Astrocyte (in vitro differentiated cells and primary cell): ENCODE results near the gene BLTP2. TPM values are rescaled to one million over a fixed set of nuclear protein-coding genes. Genes with fewer than 3 reads are reported as not detected.
A peak's percentile ranks its signal among the peaks of the same experiment; 100 is the strongest.

Experiments
- DNase-seq: peaks from one replicate; pipeline ENCODE4 v3.0.0-alpha.2; 2010; ENCODE audit warnings: low read depth
- FAIRE-seq: peaks from 2 replicates; lab custom pipeline; 2011; peaks lifted over from hg19 to GRCh38; lab: Jason Lieb, UNC
- H2AFZ ChIP-seq: 2 replicates; pipeline ENCODE4 v1.6.0; 2012; ENCODE audit warnings: low read depth, low read length, inconsistent platforms
- H3K27ac ChIP-seq: 2 replicates; pipeline ENCODE4 v1.5.1; 2011; ENCODE audit warnings: low read depth, low read length, inconsistent platforms
- H3K27me3 ChIP-seq: 2 replicates; pipeline ENCODE4 v1.6.0; 2011; ENCODE audit warnings: low read length, inconsistent platforms; ENCODE audit not compliant: insufficient read depth
- H3K36me3 ChIP-seq: 2 replicates; pipeline ENCODE4 v1.5.1; 2011; ENCODE audit warnings: low read length, inconsistent platforms; ENCODE audit not compliant: insufficient read depth
- H3K4me1 ChIP-seq: 2 replicates; pipeline ENCODE4 v1.5.1; 2011; ENCODE audit warnings: low read length, inconsistent platforms; ENCODE audit not compliant: insufficient read depth
- H3K4me2 ChIP-seq: 2 replicates; pipeline ENCODE4 v1.6.0; 2012; ENCODE audit warnings: low read length, inconsistent platforms
- H3K4me3 ChIP-seq: 2 replicates; pipeline ENCODE4 v1.5.1; 2011; ENCODE audit warnings: low read depth, mild to moderate bottlenecking, low read length, inconsistent platforms; ENCODE audit not compliant: insufficient read depth
- H3K79me2 ChIP-seq: 2 replicates; pipeline ENCODE4 v1.6.0; 2012; ENCODE audit warnings: mild to moderate bottlenecking, low read length, inconsistent platforms; ENCODE audit not compliant: insufficient read depth
- H3K9ac ChIP-seq: 2 replicates; pipeline ENCODE4 v1.6.0; 2012; ENCODE audit warnings: mild to moderate bottlenecking, low read length, inconsistent platforms
- H3K9me3 ChIP-seq: 2 replicates; pipeline ENCODE4 v1.5.1; 2012; ENCODE audit warnings: low read depth, mild to moderate bottlenecking, low read length, inconsistent platforms; ENCODE audit not compliant: insufficient read depth
- H4K20me1 ChIP-seq: 2 replicates; pipeline ENCODE4 v1.6.0; 2012; ENCODE audit warnings: low read length, inconsistent platforms; ENCODE audit not compliant: insufficient read depth
- H3K27ac Mint-ChIP-seq: one replicate; pipeline ENCODE4 v1.8.0; 2021; ENCODE audit warnings: mild to moderate bottlenecking, mixed read lengths; ENCODE audit not compliant: unreplicated experiment
- H3K27me3 Mint-ChIP-seq: one replicate; pipeline ENCODE4 v1.8.0; 2021; ENCODE audit warnings: low read depth, mixed read lengths; ENCODE audit not compliant: unreplicated experiment
- H3K36me3 Mint-ChIP-seq: one replicate; pipeline ENCODE4 v1.8.0; 2021; ENCODE audit warnings: low read depth, mixed read lengths; ENCODE audit not compliant: unreplicated experiment
- H3K4me1 Mint-ChIP-seq: one replicate; pipeline ENCODE4 v1.8.0; 2021; ENCODE audit warnings: low read depth, mixed read lengths; ENCODE audit not compliant: unreplicated experiment
- H3K4me3 Mint-ChIP-seq: one replicate; pipeline ENCODE4 v1.8.0; 2021; ENCODE audit warnings: mild to moderate bottlenecking, moderate library complexity, mixed read lengths; ENCODE audit not compliant: unreplicated experiment
- H3K9me3 Mint-ChIP-seq: one replicate; pipeline ENCODE4 v1.8.0; 2021; ENCODE audit warnings: mild to moderate bottlenecking, mixed read lengths; ENCODE audit not compliant: unreplicated experiment
- EZH2 ChIP-seq: IDR thresholded peaks from 2 replicates; pipeline ENCODE4 v1.6.1; 2012; ENCODE audit warnings: mild to moderate bottlenecking, low read length, inconsistent platforms; ENCODE audit not compliant: insufficient read depth
- total RNA-seq: library from RNA; stranded (reverse); gene quantifications from 2 replicates; pipeline ENCODE4 v1.2.1, GENCODE V29; 2021
- TF ChIP-seq, protein P1 (sequence below): IDR thresholded peaks from 2 replicates; pipeline ENCODE4 v1.5.1; 2011; ENCODE audit warnings: low read depth, mild to moderate bottlenecking, inconsistent platforms, low read length, moderate library complexity; ENCODE audit not compliant: insufficient read depth

Gene BLTP2
- total RNA-seq, 1 donor from 2014 or later, result 133 TPM

DNA sequence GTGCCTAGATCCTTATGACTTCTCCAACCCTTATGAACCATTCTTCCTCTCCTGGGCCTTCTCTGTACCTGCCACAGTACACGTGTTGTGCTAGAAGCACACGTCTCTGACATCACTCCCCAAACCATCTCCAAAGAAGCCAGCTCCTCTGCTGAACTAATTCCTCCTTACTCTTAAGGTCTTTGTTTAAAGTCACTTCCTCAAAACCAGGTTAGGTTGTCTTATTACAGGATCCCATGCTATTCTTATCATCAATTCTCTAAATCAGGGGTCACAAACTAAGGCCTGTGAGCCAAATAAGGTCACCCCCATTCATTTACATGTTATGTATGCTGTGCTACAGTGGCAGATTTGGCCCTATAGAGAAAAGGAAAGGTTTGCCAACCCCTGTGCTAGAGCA lies 21.0 kb upstream of the BLTP2 start:
- Mint-ChIP-seq H3K4me3 (no peak overlapping the region), H3K27ac (no peak overlapping the region), H3K4me1 (peaks cover 26% of the 10 kb centered on the region), H3K9me3 (no peaks in the 10 kb centered on the region), H3K27me3 (no peaks in the 10 kb centered on the region), H3K36me3 (peaks cover 14% of the 10 kb centered on the region)
- no peak for DNase-seq
- no peak for FAIRE-seq
- Histone ChIP-seq H3K27ac (no peak overlapping the region), H3K36me3 (peaks cover 7% of the 10 kb centered on the region), H3K79me2 (peaks cover 94% of the 10 kb centered on the region), H3K9me3 (no peaks in the 10 kb centered on the region), H3K4me2 (no peak overlapping the region), H3K27me3 (no peaks in the 10 kb centered on the region), H3K4me3 (no peak overlapping the region), H4K20me1 (peaks cover 77% of the 10 kb centered on the region), H3K4me1 (peaks cover 8% of the 10 kb centered on the region), H2AFZ (no peak overlapping the region), H3K9ac (no peak overlapping the region)
- TF ChIP-seq, protein P1, sequence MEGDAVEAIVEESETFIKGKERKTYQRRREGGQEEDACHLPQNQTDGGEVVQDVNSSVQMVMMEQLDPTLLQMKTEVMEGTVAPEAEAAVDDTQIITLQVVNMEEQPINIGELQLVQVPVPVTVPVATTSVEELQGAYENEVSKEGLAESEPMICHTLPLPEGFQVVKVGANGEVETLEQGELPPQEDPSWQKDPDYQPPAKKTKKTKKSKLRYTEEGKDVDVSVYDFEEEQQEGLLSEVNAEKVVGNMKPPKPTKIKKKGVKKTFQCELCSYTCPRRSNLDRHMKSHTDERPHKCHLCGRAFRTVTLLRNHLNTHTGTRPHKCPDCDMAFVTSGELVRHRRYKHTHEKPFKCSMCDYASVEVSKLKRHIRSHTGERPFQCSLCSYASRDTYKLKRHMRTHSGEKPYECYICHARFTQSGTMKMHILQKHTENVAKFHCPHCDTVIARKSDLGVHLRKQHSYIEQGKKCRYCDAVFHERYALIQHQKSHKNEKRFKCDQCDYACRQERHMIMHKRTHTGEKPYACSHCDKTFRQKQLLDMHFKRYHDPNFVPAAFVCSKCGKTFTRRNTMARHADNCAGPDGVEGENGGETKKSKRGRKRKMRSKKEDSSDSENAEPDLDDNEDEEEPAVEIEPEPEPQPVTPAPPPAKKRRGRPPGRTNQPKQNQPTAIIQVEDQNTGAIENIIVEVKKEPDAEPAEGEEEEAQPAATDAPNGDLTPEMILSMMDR, result no peak
- TF ChIP-seq EZH2, result no peak

DNA sequence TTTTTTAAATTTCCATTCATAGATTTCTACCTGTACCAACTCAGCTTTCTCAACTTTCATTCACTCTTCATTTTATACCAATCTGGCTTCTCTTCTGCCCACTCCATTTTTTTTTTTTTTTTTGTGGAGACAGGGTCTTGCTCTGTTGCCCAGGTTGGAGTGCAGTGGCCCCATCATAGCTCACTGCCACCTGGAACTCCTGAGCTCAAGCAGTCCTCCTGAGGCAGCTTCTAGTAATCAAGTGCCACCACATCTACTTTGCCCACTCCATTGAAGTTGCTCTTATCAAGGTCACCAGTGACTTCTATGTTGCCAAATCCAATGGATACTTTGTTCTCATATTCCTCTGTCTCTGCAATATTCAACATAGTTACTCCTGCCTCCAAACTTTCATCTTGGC lies 18.8 kb upstream of the BLTP2 start:
- peak overlapping the region; percentile 100 for H3K27ac Mint-ChIP-seq
- H4K20me1 ChIP-seq, result peaks cover 63% of the 10 kb centered on the region
- peaks cover 11% of the 10 kb centered on the region for H3K4me1 ChIP-seq
- no peaks in the 10 kb centered on the region for H3K36me3 ChIP-seq
- DNase-seq (no peak), FAIRE-seq (no peak)
- H3K4me3 ChIP-seq, result peak overlapping the region; percentile 87
- peaks cover 31% of the 10 kb centered on the region for H3K4me1 Mint-ChIP-seq
- peaks cover 94% of the 10 kb centered on the region for H3K79me2 ChIP-seq
- H3K9ac ChIP-seq, result peak overlapping the region; percentile 96
- H3K27me3 Mint-ChIP-seq, result no peaks in the 10 kb centered on the region
- peak overlapping the region; percentile 100 for H3K4me3 Mint-ChIP-seq
- no peaks in the 10 kb centered on the region for H3K9me3 Mint-ChIP-seq
- no peaks in the 10 kb centered on the region for H3K9me3 ChIP-seq
- no peak overlapping the region for H3K27ac ChIP-seq
- H2AFZ ChIP-seq, result no peak overlapping the region
- TF ChIP-seq, protein P1, result no peak
- TF ChIP-seq EZH2, result no peak
- no peaks in the 10 kb centered on the region for H3K27me3 ChIP-seq
- peak overlapping the region; percentile 89 for H3K4me2 ChIP-seq
- H3K36me3 Mint-ChIP-seq, result peaks cover 19% of the 10 kb centered on the region

DNA sequence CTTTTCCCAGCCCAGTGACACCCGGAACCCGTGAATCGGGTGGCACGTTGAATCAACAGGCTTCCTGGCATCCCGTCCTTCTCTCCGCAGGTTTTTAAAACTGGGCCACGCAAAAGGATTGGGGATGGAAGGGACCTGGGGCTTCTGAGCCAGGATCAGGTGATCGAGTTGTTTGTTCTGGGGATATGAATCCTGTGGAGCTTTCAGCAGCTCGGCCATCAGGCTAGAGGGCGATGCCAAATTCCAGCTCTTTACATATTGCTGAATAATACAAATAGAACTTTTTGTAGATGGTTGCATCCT lies 17.5 kb upstream of the BLTP2 start:
- Mint-ChIP-seq H3K4me3 (peak overlapping the region; percentile 100), H3K9me3 (no peaks in the 10 kb centered on the region), H3K36me3 (peaks cover 25% of the 10 kb centered on the region), H3K27ac (peak overlapping the region; percentile 100), H3K27me3 (no peaks in the 10 kb centered on the region), H3K4me1 (peaks cover 21% of the 10 kb centered on the region)
- DNase-seq (no peak), FAIRE-seq (no peak)
- H3K9ac ChIP-seq, result peak overlapping the region; percentile 96
- peaks cover 89% of the 10 kb centered on the region for H3K79me2 ChIP-seq
- H3K4me2 ChIP-seq, result peak overlapping the region; percentile 89
- H3K9me3 ChIP-seq, result no peaks in the 10 kb centered on the region
- H3K36me3 ChIP-seq, result peaks cover 4% of the 10 kb centered on the region
- H4K20me1 ChIP-seq, result peaks cover 56% of the 10 kb centered on the region
- H3K4me1 ChIP-seq, result peaks cover 11% of the 10 kb centered on the region
- peak overlapping the region; percentile 93 for H2AFZ ChIP-seq
- peak overlapping the region; percentile 87 for H3K4me3 ChIP-seq
- H3K27me3 ChIP-seq, result no peaks in the 10 kb centered on the region
- peak overlapping the region; percentile 97 for H3K27ac ChIP-seq
- TF ChIP-seq, protein P1, result no peak
- TF ChIP-seq EZH2, result no peak
